H9 (cell line): ENCODE results near the gene PKNOX2. TPM values are rescaled to one million over a fixed set of nuclear protein-coding genes. Genes with fewer than 3 reads are reported as not detected.

Experiments
- DNase-seq: peaks from one replicate; pipeline ENCODE4 v3.0.0-alpha.2; 2017
- H2AFZ ChIP-seq: one replicate; pipeline ENCODE4 v1.6.1; 2013; ENCODE audit warnings: mild to moderate bottlenecking, low read length, control low read depth, moderate library complexity
- H2AK5ac ChIP-seq: 2 replicates; pipeline ENCODE4 v1.6.1; 2013; ENCODE audit warnings: low read length, control low read depth, mixed read lengths; ENCODE audit not compliant: insufficient read length
- H2BK120ac ChIP-seq: one replicate; pipeline ENCODE4 v1.6.1; 2013; ENCODE audit warnings: low read depth, mild to moderate bottlenecking, low read length, control low read depth, inconsistent platforms; ENCODE audit not compliant: poor library complexity, severe bottlenecking
- H2BK12ac ChIP-seq: 2 replicates; pipeline ENCODE4 v1.6.1; 2013; ENCODE audit warnings: low read length, control low read depth, mixed read lengths, low read depth; ENCODE audit not compliant: insufficient read length
- H2BK15ac ChIP-seq: 2 replicates; pipeline ENCODE4 v1.6.1; 2013; ENCODE audit warnings: low read depth, low read length, control low read depth
- H2BK20ac ChIP-seq: one replicate; pipeline ENCODE4 v1.6.1; 2013; ENCODE audit warnings: low read depth, mild to moderate bottlenecking, low read length, control low read depth, inconsistent platforms; ENCODE audit not compliant: poor library complexity, severe bottlenecking
- H2BK5ac ChIP-seq: 2 replicates; pipeline ENCODE4 v1.6.1; 2013; ENCODE audit warnings: low read length, control low read depth, mixed read lengths; ENCODE audit not compliant: insufficient read length
- H3K14ac ChIP-seq: 2 replicates; pipeline ENCODE4 v1.6.1; 2013; ENCODE audit warnings: low read length, control low read depth; ENCODE audit not compliant: insufficient read depth
- H3K18ac ChIP-seq: 2 replicates; pipeline ENCODE4 v1.6.1; 2013; ENCODE audit warnings: low read depth, mild to moderate bottlenecking, mixed read lengths, low read length, control low read depth; ENCODE audit not compliant: insufficient read length
- H3K23ac ChIP-seq: 2 replicates; pipeline ENCODE4 v1.6.1; 2013; ENCODE audit warnings: low read length, control low read depth, mixed read lengths, low read depth; ENCODE audit not compliant: insufficient read length
- H3K23me2 ChIP-seq: 2 replicates; pipeline ENCODE4 v1.6.1; 2013; ENCODE audit warnings: low read depth, mild to moderate bottlenecking, mixed read lengths, low read length, control low read depth; ENCODE audit not compliant: insufficient read length, poor library complexity, severe bottlenecking
- H3K27ac ChIP-seq: 2 replicates; pipeline ENCODE4 v1.5.1; 2013; ENCODE audit warnings: low read length, control low read depth, mixed read lengths, low read depth; ENCODE audit not compliant: insufficient read length
- H3K27me3 ChIP-seq: 2 replicates; pipeline ENCODE4 v1.6.1; 2013; ENCODE audit warnings: low read length, control low read depth, inconsistent platforms; ENCODE audit not compliant: insufficient read depth
- H3K4ac ChIP-seq: 2 replicates; pipeline ENCODE4 v1.6.1; 2013; ENCODE audit warnings: low read depth, mild to moderate bottlenecking, control low read depth, inconsistent platforms, low read length, moderate library complexity
- H3K4me1 ChIP-seq: 2 replicates; pipeline ENCODE4 v1.6.1; 2013; ENCODE audit warnings: low read length, control low read depth, inconsistent platforms; ENCODE audit not compliant: insufficient read depth
- H3K4me2 ChIP-seq: 2 replicates; pipeline ENCODE4 v1.6.1; 2013; ENCODE audit warnings: low read length, control low read depth, mixed read lengths; ENCODE audit not compliant: insufficient read length, insufficient read depth
- H3K56ac ChIP-seq: 2 replicates; pipeline ENCODE4 v1.6.1; 2013; ENCODE audit warnings: low read depth, mild to moderate bottlenecking, mixed read lengths, low read length, control low read depth; ENCODE audit not compliant: insufficient read length
- H3K79me1 ChIP-seq: 2 replicates; pipeline ENCODE4 v1.6.1; 2013; ENCODE audit warnings: low read depth, mild to moderate bottlenecking, moderate library complexity, low read length, control low read depth, inconsistent platforms; ENCODE audit not compliant: insufficient read depth, poor library complexity, severe bottlenecking
- H3K79me2 ChIP-seq: 2 replicates; pipeline ENCODE4 v1.6.1; 2013; ENCODE audit warnings: low read length, control low read depth, inconsistent platforms; ENCODE audit not compliant: insufficient read depth
- H3K9ac ChIP-seq: 2 replicates; pipeline ENCODE4 v1.6.1; 2013; ENCODE audit warnings: low read length, control low read depth, mixed read lengths; ENCODE audit not compliant: insufficient read length; ENCODE audit errors: extremely low read depth
- H3K9me3 ChIP-seq: one replicate; pipeline ENCODE4 v1.6.1; 2013; ENCODE audit warnings: low read depth, low read length, inconsistent platforms; ENCODE audit not compliant: control insufficient read depth
- H3T11ph ChIP-seq: one replicate; pipeline ENCODE4 v1.6.1; 2013; ENCODE audit warnings: mild to moderate bottlenecking, low read length, control low read depth, inconsistent platforms
- H4K20me1 ChIP-seq: one replicate; pipeline ENCODE4 v1.6.1; 2013; ENCODE audit not compliant: control insufficient read depth, insufficient read length, insufficient read depth
- H4K5ac ChIP-seq: 2 replicates; pipeline ENCODE4 v1.6.1; 2013; ENCODE audit warnings: low read depth, mild to moderate bottlenecking, mixed read lengths, low read length, control low read depth; ENCODE audit not compliant: insufficient read length
- H4K8ac ChIP-seq: replicated peaks from 2 replicates; pipeline ENCODE4 v1.6.1; 2013; ENCODE audit warnings: low read length, control low read depth, mixed read lengths, low read depth; ENCODE audit not compliant: insufficient read length
- H4K91ac ChIP-seq: 2 replicates; pipeline ENCODE4 v1.6.1; 2013; ENCODE audit warnings: low read depth, mild to moderate bottlenecking, moderate library complexity, mixed read lengths, low read length, control low read depth; ENCODE audit not compliant: insufficient read length
- H3K27ac Mint-ChIP-seq, 3 experiments: 2 replicates in 2 of 3; 3 replicates in 1 of 3; pipeline ENCODE4 v1.8.0; 2020 to 2021; ENCODE audit warnings: mixed read lengths in 3 of 3, mild to moderate bottlenecking in 1 of 3, moderate library complexity in 1 of 3
- H3K27me3 Mint-ChIP-seq: 2 replicates; pipeline ENCODE4 v1.8.0; 2021; ENCODE audit warnings: low read depth, mild to moderate bottlenecking, moderate library complexity, mixed read lengths
- H3K36me3 Mint-ChIP-seq, 3 experiments: 2 replicates in 2 of 3; 3 replicates in 1 of 3; pipeline ENCODE4 v1.8.0; 2020 to 2021; ENCODE audit warnings: low read depth in 3 of 3, mixed read lengths in 3 of 3; ENCODE audit not compliant: insufficient read depth in 1 of 3
- H3K4me1 Mint-ChIP-seq, 2 experiments: 2 replicates each; pipeline ENCODE4 v1.8.0; 2020; ENCODE audit warnings: mixed read lengths in 2 of 2
- H3K4me3 Mint-ChIP-seq, 2 experiments: 2 replicates in 1 of 2; 3 replicates in 1 of 2; pipeline ENCODE4 v1.8.0; 2020 to 2021; ENCODE audit warnings: mild to moderate bottlenecking in 2 of 2, mixed read lengths in 2 of 2, moderate library complexity in 1 of 2
- H3K9me3 Mint-ChIP-seq, 2 experiments: 2 replicates in 1 of 2; 3 replicates in 1 of 2; pipeline ENCODE4 v1.8.0; 2020; ENCODE audit warnings: mild to moderate bottlenecking in 2 of 2, mixed read lengths in 2 of 2, moderate library complexity in 1 of 2
- WGBS: extraction: QIAGEN DNeasy Blood & Tissue Kit; methylation state at CpG from one replicate; pipeline ENCODE4 v1.1.7; 2013; ENCODE audit warnings: missing lambda C conversion rate, low lambda C conversion rate, mixed read lengths; ENCODE audit not compliant: insufficient read length; ENCODE audit errors: extremely low coverage; 5-methylcytosine and 5-hydroxymethylcytosine counted together
- total RNA-seq: library from RNA; stranded (reverse); gene quantifications from 2 replicates; pipeline ENCODE4 v1.2.1, GENCODE V29; 2021
- TF ChIP-seq, protein P1 (sequence below): fragments of 200-600 bp; sonication (generic); conservative IDR thresholded peaks from 3 replicates; pipeline ENCODE4 v1.8.0; 2021; ENCODE audit warnings: antibody characterized with exemption, mild to moderate bottlenecking

The PKNOX2 gene
- total RNA-seq, 1 experiment from 2014 or later: 1.3 TPM

DNA sequence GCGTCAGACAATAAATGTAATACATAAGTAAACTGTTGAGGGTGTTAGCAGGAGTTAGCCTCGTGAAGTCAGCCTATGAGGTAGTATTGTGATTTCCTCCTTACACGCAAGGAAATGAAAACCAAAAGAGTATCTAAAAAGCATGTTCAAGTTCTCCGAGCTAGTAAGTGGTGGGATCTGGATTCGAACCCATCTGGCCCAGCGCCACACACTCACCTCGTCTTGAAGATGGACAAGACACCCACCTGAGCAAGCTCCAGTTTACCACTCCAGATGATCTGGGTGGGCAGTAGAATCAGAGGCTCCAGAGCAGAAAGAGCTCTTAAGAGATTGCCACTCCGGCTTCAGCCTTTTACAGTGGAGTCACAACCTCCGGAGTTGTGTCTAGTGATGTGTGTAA lies 140.3 kb downstream of the PKNOX2 start:
- no peak overlapping the region for H3K18ac ChIP-seq
- H4K8ac ChIP-seq: no peak overlapping the region
- no peak overlapping the region for H3K9ac ChIP-seq
- WGBS: no CpG with 5 or more reads among the region's 9 CpGs
- Mint-ChIP-seq H3K36me3 (no peaks in the 10 kb centered on the region), H3K9me3 (no peaks in the 10 kb centered on the region), H3K27ac (no peak overlapping the region), H3K4me1 (peaks cover 4 to 5% of the 10 kb centered on the region in 2 experiments), H3K27me3 (no peaks in the 10 kb centered on the region), H3K4me3 (no peak overlapping the region)
- H3K14ac ChIP-seq: no peak overlapping the region
- no peaks in the 10 kb centered on the region for H3K9me3 ChIP-seq
- no peak overlapping the region for H4K5ac ChIP-seq
- H3K56ac ChIP-seq: no peak overlapping the region
- H3K27me3 ChIP-seq: no peaks in the 10 kb centered on the region
- H2AFZ ChIP-seq: no peak overlapping the region
- H2BK20ac ChIP-seq: no peak overlapping the region
- H3K4me1 ChIP-seq: peaks cover 3% of the 10 kb centered on the region; the same call in 1 of the 2 replicates
- no peak for DNase-seq
- H3K4me2 ChIP-seq: no peak overlapping the region
- H3K23ac ChIP-seq: no peak overlapping the region
- no peak overlapping the region for H2BK15ac ChIP-seq
- no peak overlapping the region for H2AK5ac ChIP-seq
- TF ChIP-seq, protein P1, sequence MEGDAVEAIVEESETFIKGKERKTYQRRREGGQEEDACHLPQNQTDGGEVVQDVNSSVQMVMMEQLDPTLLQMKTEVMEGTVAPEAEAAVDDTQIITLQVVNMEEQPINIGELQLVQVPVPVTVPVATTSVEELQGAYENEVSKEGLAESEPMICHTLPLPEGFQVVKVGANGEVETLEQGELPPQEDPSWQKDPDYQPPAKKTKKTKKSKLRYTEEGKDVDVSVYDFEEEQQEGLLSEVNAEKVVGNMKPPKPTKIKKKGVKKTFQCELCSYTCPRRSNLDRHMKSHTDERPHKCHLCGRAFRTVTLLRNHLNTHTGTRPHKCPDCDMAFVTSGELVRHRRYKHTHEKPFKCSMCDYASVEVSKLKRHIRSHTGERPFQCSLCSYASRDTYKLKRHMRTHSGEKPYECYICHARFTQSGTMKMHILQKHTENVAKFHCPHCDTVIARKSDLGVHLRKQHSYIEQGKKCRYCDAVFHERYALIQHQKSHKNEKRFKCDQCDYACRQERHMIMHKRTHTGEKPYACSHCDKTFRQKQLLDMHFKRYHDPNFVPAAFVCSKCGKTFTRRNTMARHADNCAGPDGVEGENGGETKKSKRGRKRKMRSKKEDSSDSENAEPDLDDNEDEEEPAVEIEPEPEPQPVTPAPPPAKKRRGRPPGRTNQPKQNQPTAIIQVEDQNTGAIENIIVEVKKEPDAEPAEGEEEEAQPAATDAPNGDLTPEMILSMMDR: no peak
- H2BK12ac ChIP-seq: no peak overlapping the region
- no peak overlapping the region for H3T11ph ChIP-seq
- no peaks in the 10 kb centered on the region for H3K79me2 ChIP-seq
- no peaks in the 10 kb centered on the region for H3K79me1 ChIP-seq
- no peaks in the 10 kb centered on the region for H4K20me1 ChIP-seq
- H3K4ac ChIP-seq: no peak overlapping the region
- no peaks in the 10 kb centered on the region for H3K23me2 ChIP-seq
- H2BK120ac ChIP-seq: no peak overlapping the region
- H3K27ac ChIP-seq: no peak overlapping the region
- H2BK5ac ChIP-seq: no peak overlapping the region
- H4K91ac ChIP-seq: no peak overlapping the region
